IPS-18c (cell line): ENCODE measurements around the gene TOR4A.
"Not testable (repeated sequence)": the region's sequence is repeated elsewhere in the genome, so short reads cannot be mapped to it uniquely, and the experiment has no call there.

Experiments
- H3K4me3 ChIP-seq: 2 replicates; pipeline ENCODE4 v1.7.0; 2013; ENCODE audit warnings: low read depth, mild to moderate bottlenecking, low read length, moderate library complexity; ENCODE audit not compliant: insufficient read depth
- H3K9me3 ChIP-seq: one replicate; pipeline ENCODE4 v1.6.1; 2013; ENCODE audit warnings: mild to moderate bottlenecking, low read length, moderate library complexity; ENCODE audit not compliant: control insufficient read depth, insufficient read depth

The TOR4A gene

GRCh38 chr9:137247135-137247915 lies 30.2 kb upstream of the TOR4A start:
- Histone ChIP-seq H3K9me3 (peaks cover 2% of the 10 kb centered on the region), H3K4me3 (no peak overlapping the region)

DNA sequence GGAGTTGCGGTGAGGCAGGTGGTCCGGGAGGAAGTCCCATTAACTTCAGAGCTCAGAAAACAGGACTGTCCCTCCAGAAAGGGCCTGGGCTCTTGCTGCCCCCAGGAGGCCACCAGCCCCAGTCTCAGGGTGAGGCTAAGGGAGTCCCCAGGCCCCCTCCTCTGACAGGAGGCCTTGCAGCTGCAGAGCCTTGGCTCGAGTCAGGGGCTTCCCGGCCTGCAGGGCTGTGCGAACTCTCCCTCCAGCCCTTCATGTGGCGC lies 29.7 kb upstream of the TOR4A start:
- no peak overlapping the region for H3K4me3 ChIP-seq
- H3K9me3 ChIP-seq = peaks cover 2% of the 10 kb centered on the region

GRCh38 chr9:137250329-137251193 lies 27.0 kb upstream of the TOR4A start:
- H3K9me3 ChIP-seq = peaks cover 2% of the 10 kb centered on the region
- no peak overlapping the region for H3K4me3 ChIP-seq

- Histone ChIP-seq H3K9me3 (peaks cover 2% of the 10 kb centered on the region), H3K4me3 (no peak within 1 kb of the TSS)
These were observed 26.4 kb upstream of the TOR4A start, which contains the start of gene STPG3 for GRCh38 chr9:137251194-137251461. STPG3 (plus strand) TSS chr9:137251286; CDS start chr9:137251287, 1 bp downstream.

- Histone ChIP-seq H3K4me3 (no peak overlapping the region), H3K9me3 (peaks cover 2% of the 10 kb centered on the region)
These were observed 25.8 kb upstream of the TOR4A start for GRCh38 chr9:137251490-137252268.

- no peak overlapping the region for H3K4me3 ChIP-seq
- H3K9me3 ChIP-seq = peaks cover 2% of the 10 kb centered on the region
These were observed 24.7 kb upstream of the TOR4A start for GRCh38 chr9:137252555-137253506.

DNA sequence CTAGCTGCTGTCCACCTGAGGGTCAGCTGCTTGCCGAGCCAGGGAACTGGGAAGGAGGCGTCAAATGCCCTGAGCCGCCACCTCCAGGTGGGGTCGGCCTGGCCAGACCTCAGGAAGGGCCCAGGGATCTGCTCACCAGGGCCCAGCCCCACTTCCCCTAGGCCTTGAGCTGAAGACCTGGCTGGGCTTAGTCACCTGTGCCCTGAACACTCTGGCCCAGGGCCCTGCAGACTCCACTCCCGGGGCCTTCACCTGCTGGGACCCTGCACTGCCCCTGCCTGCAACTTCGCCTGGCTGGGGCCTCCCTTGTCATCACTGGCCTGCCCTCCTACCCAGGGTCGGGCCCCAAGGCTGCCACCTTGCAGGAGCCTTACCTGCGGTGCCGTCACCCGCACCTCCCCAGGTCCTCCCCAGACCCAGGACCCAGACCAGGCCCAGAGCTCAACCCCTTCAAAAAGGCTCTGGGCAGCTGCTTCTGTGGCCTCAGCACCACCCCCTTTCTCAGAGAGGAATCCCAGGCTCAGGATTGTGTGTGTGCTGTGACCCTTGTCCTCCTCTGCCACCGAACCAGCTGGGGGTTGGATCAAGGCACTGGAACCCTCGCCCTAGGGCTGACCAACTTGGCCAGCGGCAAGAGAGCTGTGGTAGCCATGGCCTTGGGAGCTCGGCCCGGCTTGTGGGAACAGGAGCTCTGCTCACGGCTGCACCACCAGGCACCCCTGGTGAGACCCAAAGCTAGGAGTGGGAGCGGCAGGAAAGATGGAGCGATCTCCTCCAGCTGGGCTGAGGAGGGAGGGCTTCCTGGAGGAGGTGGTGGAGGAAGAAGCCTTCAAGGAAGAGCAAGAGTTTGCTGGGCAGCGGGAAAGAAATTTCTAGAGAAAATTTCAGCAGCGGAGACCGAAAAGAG lies 23.6 kb upstream of the TOR4A start:
- no peaks in the 10 kb centered on the region for H3K9me3 ChIP-seq
- H3K4me3 ChIP-seq = peak overlapping the region; percentile 76

- H3K9me3 ChIP-seq = no peaks in the 10 kb centered on the region
These were observed 22.7 kb upstream of the TOR4A start, which contains the start of gene NELFB for GRCh38 chr9:137254624-137255447. NELFB (plus strand) TSS chr9:137255327.

DNA sequence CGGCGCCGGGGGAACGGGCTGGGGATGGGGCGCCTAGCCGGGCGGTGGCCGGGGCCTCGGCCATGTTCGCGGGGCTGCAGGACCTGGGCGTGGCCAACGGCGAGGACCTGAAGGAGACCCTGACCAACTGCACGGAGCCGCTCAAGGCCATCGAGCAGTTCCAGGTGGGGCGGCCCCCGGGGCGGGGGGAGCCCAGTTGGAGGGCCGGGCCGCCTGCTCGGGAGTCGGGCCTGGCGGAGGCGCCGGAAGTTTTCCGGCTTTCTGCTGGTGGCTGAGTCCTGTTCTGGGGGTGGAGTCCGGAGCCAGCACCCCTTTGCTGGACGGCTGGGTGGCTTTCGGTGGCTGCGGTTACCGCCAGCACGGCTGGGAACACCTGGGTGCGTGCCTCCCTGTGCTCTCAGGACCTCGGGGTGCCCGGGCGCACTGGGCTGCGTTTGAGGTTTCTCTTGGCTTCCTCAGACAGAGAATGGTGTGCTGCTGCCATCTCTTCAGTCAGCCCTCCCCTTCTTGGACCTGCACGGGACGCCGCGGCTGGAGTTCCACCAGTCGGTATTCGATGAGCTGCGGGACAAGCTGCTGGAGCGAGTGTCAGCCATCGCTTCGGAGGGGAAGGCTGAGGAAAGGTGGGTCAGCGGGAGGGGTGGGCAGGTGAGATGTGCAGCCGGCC lies 21.9 kb upstream of the TOR4A start:
- Histone ChIP-seq H3K4me3 (peak overlapping the region; percentile 89), H3K9me3 (no peaks in the 10 kb centered on the region)

More at GRCh38 chr9:137254624-137255447, 22.7 kb upstream of the TOR4A start, which contains the start of gene NELFB:
- H3K4me3 ChIP-seq = peak within 1 kb of the TSS; percentile 89

GRCh38 chr9:137256362-137256761 lies 21.2 kb upstream of the TOR4A start:
- H3K9me3 ChIP-seq = no peaks in the 10 kb centered on the region
- peak overlapping the region; percentile 89 for H3K4me3 ChIP-seq

GRCh38 chr9:137256856-137257255 lies 20.7 kb upstream of the TOR4A start:
- no peak overlapping the region for H3K4me3 ChIP-seq

DNA sequence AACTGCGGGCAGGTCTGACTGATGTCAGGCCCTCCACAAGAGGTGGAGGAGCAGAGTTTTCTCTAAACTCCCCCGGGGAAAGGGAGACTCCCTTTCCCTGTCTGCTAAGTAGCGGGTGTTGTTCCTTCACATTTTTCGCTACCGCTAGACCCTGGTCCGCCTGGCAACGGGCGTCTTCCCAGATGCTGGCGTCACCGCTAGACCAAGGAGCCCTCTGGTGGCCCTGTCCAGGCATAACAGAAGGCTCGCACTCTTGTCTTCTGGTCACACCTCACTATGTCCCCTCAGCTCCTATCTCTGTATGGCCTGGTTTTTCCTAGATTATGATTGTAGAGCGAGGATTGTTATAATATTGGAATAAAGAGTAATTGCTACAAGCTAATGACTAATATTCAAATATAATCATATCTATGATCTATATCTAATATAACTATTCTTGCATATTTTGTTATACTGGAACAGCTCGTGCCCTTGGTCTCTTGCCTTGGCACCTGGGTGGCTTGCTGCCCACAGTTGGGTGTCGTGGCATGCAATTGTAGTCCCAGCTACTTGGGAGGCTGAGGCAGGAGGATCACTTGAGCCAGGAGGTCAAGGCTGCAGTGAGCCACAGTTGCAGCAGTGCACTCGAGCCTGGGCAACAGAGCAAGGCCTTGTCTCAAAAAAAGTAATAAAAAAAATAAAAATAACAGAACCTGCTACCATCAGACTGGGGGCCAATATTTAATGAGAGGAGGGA lies 15.2 kb upstream of the TOR4A start:
- not testable (repeated sequence) for H3K9me3 ChIP-seq, H3K4me3 ChIP-seq

More at GRCh38 chr9:137256856-137257255, 20.7 kb upstream of the TOR4A start:
- H3K9me3 ChIP-seq = no peaks in the 10 kb centered on the region

DNA sequence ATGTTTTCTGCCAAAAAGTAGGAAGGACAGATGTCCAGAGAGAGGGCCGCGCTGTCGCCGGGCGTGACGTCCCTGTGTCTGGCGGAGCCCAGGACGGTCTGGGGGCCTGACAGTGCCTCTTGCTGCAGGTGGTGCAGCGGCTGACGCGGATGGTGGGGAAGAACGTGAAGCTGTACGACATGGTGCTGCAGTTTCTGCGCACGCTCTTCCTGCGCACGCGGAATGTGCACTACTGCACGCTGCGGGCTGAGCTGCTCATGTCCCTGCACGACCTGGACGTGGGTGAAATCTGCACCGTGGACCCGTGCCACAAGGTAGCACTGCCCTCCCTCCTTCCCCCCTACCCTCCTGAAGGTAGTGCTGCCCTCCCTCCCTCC lies 14.6 kb upstream of the TOR4A start:
- H3K9me3 ChIP-seq = no peaks in the 10 kb centered on the region

DNA sequence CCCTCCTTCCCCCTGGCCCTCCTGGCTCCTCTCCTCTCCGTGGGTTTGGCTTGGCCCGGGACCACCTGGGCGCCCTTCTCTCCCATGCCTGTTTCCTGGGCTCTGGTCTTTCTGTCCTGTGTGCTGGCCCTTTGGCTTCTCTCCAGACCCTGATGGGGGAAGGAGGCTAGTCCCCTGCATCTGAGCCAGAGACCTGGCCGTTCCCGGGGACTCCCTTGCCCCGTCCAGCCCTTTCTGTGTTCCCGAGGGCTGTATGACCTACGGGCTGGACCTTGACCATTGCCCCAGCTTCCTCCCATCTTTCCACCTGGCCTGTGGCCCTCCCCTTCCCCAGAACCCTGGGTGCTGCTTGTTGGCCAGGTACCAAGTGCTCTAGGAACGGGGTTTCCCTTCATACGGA lies 14.0 kb upstream of the TOR4A start:
- Histone ChIP-seq H3K9me3 (no peaks in the 10 kb centered on the region), H3K4me3 (no peak overlapping the region)

More for the DNA sequence above, 14.6 kb upstream of the TOR4A start:
- no peak overlapping the region for H3K4me3 ChIP-seq
